Effector memory CD8-positive, alpha-beta T cell (primary cell): Measurements from ENCODE around the gene DTNA.
"Not testable (repeated sequence)": the region's sequence is repeated elsewhere in the genome, so short reads cannot be mapped to it uniquely, and the experiment has no call there.

Source experiments
- ATAC-seq: fragments of 150-1000 bp; cut with Tn5 transposase; replicated peaks from 2 replicates; pipeline ENCODE4 v1.10.0; 2021; ENCODE audit warnings: mild to moderate bottlenecking, moderate library complexity
- DNase-seq, 3 experiments: peaks; one replicate each; pipeline ENCODE4 v3.0.0; 2021
- H3K27ac Mint-ChIP-seq, 2 donors: one replicate each; pipeline ENCODE4 v1.8.0; 2022; ENCODE audit warnings: mild to moderate bottlenecking in 2 of 2, mixed read lengths in 2 of 2, moderate library complexity in 2 of 2
- H3K27me3 Mint-ChIP-seq, 2 donors: one replicate each; pipeline ENCODE4 v1.8.0; 2022; ENCODE audit warnings: mixed read lengths in 2 of 2
- H3K36me3 Mint-ChIP-seq: one replicate; pipeline ENCODE4 v1.8.0; 2022; ENCODE audit warnings: mild to moderate bottlenecking, moderate library complexity, mixed read lengths; ENCODE audit not compliant: insufficient read depth
- H3K4me1 Mint-ChIP-seq, 2 donors: one replicate each; pipeline ENCODE4 v1.8.0; 2022; ENCODE audit warnings: low read depth in 2 of 2, mixed read lengths in 2 of 2
- H3K4me3 Mint-ChIP-seq, 2 donors: one replicate each; pipeline ENCODE4 v1.8.0; 2022; ENCODE audit warnings: mild to moderate bottlenecking in 2 of 2, mixed read lengths in 2 of 2, moderate library complexity in 2 of 2
- H3K9me3 Mint-ChIP-seq, 2 donors: one replicate each; pipeline ENCODE4 v1.8.0; 2022; ENCODE audit warnings: mixed read lengths in 2 of 2

DTNA gene

GRCh38 chr18:34704074-34704473 is 6.0 kb upstream of the DTNA start:
- Mint-ChIP-seq H3K4me3 (no peak overlapping the region), H3K36me3 (no peaks in the 10 kb centered on the region), H3K4me1 (no peaks in the 10 kb centered on the region), H3K27ac (no peak overlapping the region), H3K9me3 (no peaks in the 10 kb centered on the region), H3K27me3 (no peaks in the 10 kb centered on the region)
- ATAC-seq, result no peak
- no peak for DNase-seq

GRCh38 chr18:34704823-34705222 is 5.3 kb upstream of the DTNA start:
- H3K27ac Mint-ChIP-seq, result no peak overlapping the region
- H3K4me1 Mint-ChIP-seq, result no peaks in the 10 kb centered on the region
- H3K27me3 Mint-ChIP-seq, result no peaks in the 10 kb centered on the region
- no peak overlapping the region for H3K4me3 Mint-ChIP-seq
- no peaks in the 10 kb centered on the region for H3K36me3 Mint-ChIP-seq
- ATAC-seq (no peak), DNase-seq (no peak)
- no peaks in the 10 kb centered on the region for H3K9me3 Mint-ChIP-seq

- no peak for DNase-seq
- no peak for ATAC-seq
- Mint-ChIP-seq H3K4me1 (no peaks in the 10 kb centered on the region), H3K9me3 (no peaks in the 10 kb centered on the region), H3K27me3 (no peaks in the 10 kb centered on the region), H3K36me3 (no peaks in the 10 kb centered on the region), H3K27ac (no peak overlapping the region), H3K4me3 (no peak overlapping the region)
Measured at GRCh38 chr18:34707670-34708069, 2.4 kb upstream of the DTNA start.

DNA sequence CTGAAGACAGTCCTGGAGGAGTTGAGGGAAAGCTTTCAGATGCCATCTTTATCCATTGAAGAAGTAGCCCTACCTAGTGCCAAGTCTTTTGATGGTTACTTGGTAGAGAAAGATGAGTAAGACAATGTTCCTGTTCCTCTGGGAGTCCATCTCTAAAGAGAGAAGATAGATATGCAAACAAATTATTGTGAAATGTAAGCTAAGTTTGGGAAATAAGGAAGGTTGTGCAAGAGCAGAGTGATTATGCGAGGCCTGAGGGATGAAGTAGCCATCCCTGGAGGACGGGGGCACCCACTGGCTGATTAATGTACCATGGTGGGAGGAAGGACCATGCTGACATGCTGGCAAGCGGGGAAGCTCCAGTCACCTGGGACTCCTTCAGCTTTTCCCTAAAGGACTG is 994 bp upstream of the DTNA start:
- no peaks in the 10 kb centered on the region for H3K9me3 Mint-ChIP-seq

DNA sequence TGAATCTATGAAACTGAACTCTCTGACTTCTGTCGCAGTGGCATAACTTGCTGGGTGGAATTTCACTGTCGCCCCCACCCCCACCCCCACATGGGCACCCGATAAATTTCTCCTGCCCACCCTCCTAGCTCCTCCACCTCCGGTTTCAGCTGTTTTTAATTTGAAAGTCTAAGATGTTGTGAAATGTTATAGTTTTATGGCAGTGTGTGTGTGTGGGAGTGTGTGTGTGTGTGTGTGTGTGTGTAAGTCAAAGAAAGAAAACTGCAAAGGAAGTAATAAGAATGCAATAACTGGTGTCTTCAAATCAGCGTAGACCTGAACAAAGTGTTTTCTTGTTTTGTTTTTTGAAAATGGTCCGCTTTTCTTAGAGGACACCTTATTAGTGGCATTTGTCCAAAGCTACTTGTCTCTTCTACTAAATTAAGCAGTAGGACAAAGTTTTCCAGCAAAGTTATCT is 388 bp downstream of the DTNA start:
- Mint-ChIP-seq H3K36me3 (no peaks in the 10 kb centered on the region), H3K9me3 (no peaks in the 10 kb centered on the region)

More for the DNA sequence above, 994 bp upstream of the DTNA start:
- H3K36me3 Mint-ChIP-seq, result no peaks in the 10 kb centered on the region
- H3K27ac Mint-ChIP-seq, result no peak overlapping the region
- ATAC-seq (no peak), DNase-seq (no peak)
- H3K4me1 Mint-ChIP-seq, result no peaks in the 10 kb centered on the region
- no peak overlapping the region for H3K4me3 Mint-ChIP-seq
- no peaks in the 10 kb centered on the region for H3K27me3 Mint-ChIP-seq

GRCh38 chr18:34710934-34711333 is 836 bp downstream of the DTNA start:
- no peak for DNase-seq

More for the DNA sequence above, 388 bp downstream of the DTNA start:
- Mint-ChIP-seq H3K27me3 (no peaks in the 10 kb centered on the region), H3K4me3 (no peak overlapping the region), H3K4me1 (no peaks in the 10 kb centered on the region), H3K27ac (no peak overlapping the region)
- ATAC-seq (no peak), DNase-seq (no peak)

GRCh38 chr18:34716111-34716510 is 6.0 kb downstream of the DTNA start:
- H3K4me3 Mint-ChIP-seq, ATAC-seq, DNase-seq, H3K4me1 Mint-ChIP-seq, H3K36me3 Mint-ChIP-seq, H3K27ac Mint-ChIP-seq, H3K9me3 Mint-ChIP-seq, H3K27me3 Mint-ChIP-seq: not testable (repeated sequence)

More at GRCh38 chr18:34710934-34711333, 836 bp downstream of the DTNA start:
- Mint-ChIP-seq H3K27me3 (no peaks in the 10 kb centered on the region), H3K4me1 (no peaks in the 10 kb centered on the region), H3K9me3 (no peaks in the 10 kb centered on the region), H3K4me3 (no peak overlapping the region), H3K27ac (no peak overlapping the region), H3K36me3 (no peaks in the 10 kb centered on the region)
- no peak for ATAC-seq

GRCh38 chr18:34718610-34719009 is 8.5 kb downstream of the DTNA start:
- no peak for DNase-seq
- H3K36me3 Mint-ChIP-seq, result no peaks in the 10 kb centered on the region
- no peaks in the 10 kb centered on the region for H3K27me3 Mint-ChIP-seq
- no peak overlapping the region for H3K27ac Mint-ChIP-seq
- H3K9me3 Mint-ChIP-seq, result no peaks in the 10 kb centered on the region
- no peak for ATAC-seq
- no peaks in the 10 kb centered on the region for H3K4me1 Mint-ChIP-seq
- no peak overlapping the region for H3K4me3 Mint-ChIP-seq

- H3K27ac Mint-ChIP-seq, result no peak overlapping the region
- H3K27me3 Mint-ChIP-seq, result no peaks in the 10 kb centered on the region
- H3K4me3 Mint-ChIP-seq, result no peak overlapping the region
- no peaks in the 10 kb centered on the region for H3K4me1 Mint-ChIP-seq
- H3K36me3 Mint-ChIP-seq, result no peaks in the 10 kb centered on the region
- no peak for ATAC-seq
- no peak for DNase-seq
- H3K9me3 Mint-ChIP-seq, result no peaks in the 10 kb centered on the region
Measured at GRCh38 chr18:34720220-34720619, 10.1 kb downstream of the DTNA start.

- no peaks in the 10 kb centered on the region for H3K9me3 Mint-ChIP-seq
- no peaks in the 10 kb centered on the region for H3K27me3 Mint-ChIP-seq
- DNase-seq (no peak), ATAC-seq (no peak)
- no peaks in the 10 kb centered on the region for H3K36me3 Mint-ChIP-seq
- H3K4me3 Mint-ChIP-seq, result no peak overlapping the region
- no peak overlapping the region for H3K27ac Mint-ChIP-seq
- H3K4me1 Mint-ChIP-seq, result no peaks in the 10 kb centered on the region
Measured at GRCh38 chr18:34723143-34723542, 13.0 kb downstream of the DTNA start.

- not testable (repeated sequence) for H3K27me3 Mint-ChIP-seq, ATAC-seq, H3K4me1 Mint-ChIP-seq, DNase-seq, H3K27ac Mint-ChIP-seq, H3K9me3 Mint-ChIP-seq, H3K4me3 Mint-ChIP-seq, H3K36me3 Mint-ChIP-seq
Measured at GRCh38 chr18:34725737-34726136, 15.6 kb downstream of the DTNA start.

DNA sequence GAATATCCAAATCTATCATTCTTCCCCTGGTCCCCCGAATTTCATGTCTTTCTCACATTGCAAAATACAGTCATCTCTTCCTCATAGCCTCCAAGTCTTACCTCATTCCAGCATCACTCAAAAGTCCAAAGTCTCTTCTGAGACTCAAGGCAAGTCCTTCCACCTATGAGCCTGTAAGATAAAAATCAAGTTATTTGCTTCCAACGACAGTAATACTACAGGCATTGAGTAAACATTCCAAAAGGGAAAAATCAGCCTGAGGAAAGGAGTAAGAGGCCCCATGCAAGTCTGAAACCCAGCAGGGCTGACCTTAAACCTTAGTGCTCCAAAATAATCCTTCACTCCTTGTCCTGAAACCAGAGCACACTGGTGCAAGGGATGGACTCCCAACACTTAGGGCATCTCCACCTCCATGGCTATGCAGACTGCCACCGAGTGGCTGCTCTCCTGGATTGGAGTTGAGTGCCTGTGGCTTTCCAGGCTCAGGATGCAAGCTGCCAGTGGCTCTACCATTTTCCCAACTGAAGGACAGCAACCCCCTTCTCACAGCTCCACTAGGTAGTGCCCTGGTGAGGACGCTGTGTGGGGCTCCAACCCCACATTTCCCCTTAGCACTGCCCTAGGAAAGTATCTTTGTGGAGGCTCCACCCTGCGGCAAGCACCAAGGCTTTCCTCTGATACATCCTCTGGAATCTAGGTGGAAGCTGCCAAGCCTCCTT is 16.3 kb downstream of the DTNA start:
- H3K36me3 Mint-ChIP-seq, result no peaks in the 10 kb centered on the region
- peaks cover 0 to 2% of the 10 kb centered on the region in 2 donors for H3K9me3 Mint-ChIP-seq
- no peaks in the 10 kb centered on the region for H3K27me3 Mint-ChIP-seq
- no peak for ATAC-seq
- no peak overlapping the region for H3K27ac Mint-ChIP-seq
- no peaks in the 10 kb centered on the region for H3K4me1 Mint-ChIP-seq
- DNase-seq, result no peak
- no peak overlapping the region for H3K4me3 Mint-ChIP-seq

GRCh38 chr18:34729264-34729663 is 19.2 kb downstream of the DTNA start:
- ATAC-seq (no peak), DNase-seq (no peak)
- no peaks in the 10 kb centered on the region for H3K36me3 Mint-ChIP-seq
- no peak overlapping the region for H3K4me3 Mint-ChIP-seq
- no peaks in the 10 kb centered on the region for H3K4me1 Mint-ChIP-seq
- H3K27ac Mint-ChIP-seq, result no peak overlapping the region
- H3K9me3 Mint-ChIP-seq, result peaks cover 0 to 2% of the 10 kb centered on the region in 2 donors
- no peaks in the 10 kb centered on the region for H3K27me3 Mint-ChIP-seq

- H3K4me1 Mint-ChIP-seq, result no peaks in the 10 kb centered on the region
- no peak overlapping the region for H3K27ac Mint-ChIP-seq
- no peak overlapping the region for H3K4me3 Mint-ChIP-seq
- H3K27me3 Mint-ChIP-seq, result no peaks in the 10 kb centered on the region
- H3K9me3 Mint-ChIP-seq, result peaks cover 0 to 2% of the 10 kb centered on the region in 2 donors
- DNase-seq (no peak), ATAC-seq (no peak)
- no peaks in the 10 kb centered on the region for H3K36me3 Mint-ChIP-seq
Measured at GRCh38 chr18:34729740-34730355, 19.8 kb downstream of the DTNA start.
